ENCODE measurements around the gene ST8SIA1.

The ST8SIA1 gene

DNA sequence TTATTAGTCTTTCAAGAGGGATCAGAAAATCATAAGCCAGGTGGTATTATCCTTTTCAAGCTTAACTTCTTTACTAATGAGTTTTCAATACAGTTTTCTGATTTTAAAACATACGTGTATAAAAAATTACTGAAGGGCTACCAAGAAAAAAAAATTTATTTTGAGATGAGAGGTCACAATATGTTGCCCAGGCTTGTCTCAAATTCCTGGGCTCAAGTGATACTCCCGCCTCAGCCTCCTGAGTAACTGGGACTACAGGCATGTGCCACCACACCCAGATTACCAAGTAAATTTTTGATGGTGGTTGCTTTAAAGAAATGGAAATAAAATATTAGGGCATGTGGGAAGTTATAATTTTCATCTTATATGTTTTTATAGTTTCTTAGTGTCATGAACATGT lies 26.7 kb downstream of the ST8SIA1 start:
- DNase-seq (ENCODE audit: extremely low read depth, low read depth): no peak
- TF ChIP-seq, protein P1, sequence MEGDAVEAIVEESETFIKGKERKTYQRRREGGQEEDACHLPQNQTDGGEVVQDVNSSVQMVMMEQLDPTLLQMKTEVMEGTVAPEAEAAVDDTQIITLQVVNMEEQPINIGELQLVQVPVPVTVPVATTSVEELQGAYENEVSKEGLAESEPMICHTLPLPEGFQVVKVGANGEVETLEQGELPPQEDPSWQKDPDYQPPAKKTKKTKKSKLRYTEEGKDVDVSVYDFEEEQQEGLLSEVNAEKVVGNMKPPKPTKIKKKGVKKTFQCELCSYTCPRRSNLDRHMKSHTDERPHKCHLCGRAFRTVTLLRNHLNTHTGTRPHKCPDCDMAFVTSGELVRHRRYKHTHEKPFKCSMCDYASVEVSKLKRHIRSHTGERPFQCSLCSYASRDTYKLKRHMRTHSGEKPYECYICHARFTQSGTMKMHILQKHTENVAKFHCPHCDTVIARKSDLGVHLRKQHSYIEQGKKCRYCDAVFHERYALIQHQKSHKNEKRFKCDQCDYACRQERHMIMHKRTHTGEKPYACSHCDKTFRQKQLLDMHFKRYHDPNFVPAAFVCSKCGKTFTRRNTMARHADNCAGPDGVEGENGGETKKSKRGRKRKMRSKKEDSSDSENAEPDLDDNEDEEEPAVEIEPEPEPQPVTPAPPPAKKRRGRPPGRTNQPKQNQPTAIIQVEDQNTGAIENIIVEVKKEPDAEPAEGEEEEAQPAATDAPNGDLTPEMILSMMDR (IDR thresholded peaks at IDR 0.05; ENCODE audit: low read depth, low read length, missing control alignments): no peak
- H3K4me3 ChIP-seq (replicated peaks; ENCODE audit: low read depth, low read length): no peak overlapping the region

DNA sequence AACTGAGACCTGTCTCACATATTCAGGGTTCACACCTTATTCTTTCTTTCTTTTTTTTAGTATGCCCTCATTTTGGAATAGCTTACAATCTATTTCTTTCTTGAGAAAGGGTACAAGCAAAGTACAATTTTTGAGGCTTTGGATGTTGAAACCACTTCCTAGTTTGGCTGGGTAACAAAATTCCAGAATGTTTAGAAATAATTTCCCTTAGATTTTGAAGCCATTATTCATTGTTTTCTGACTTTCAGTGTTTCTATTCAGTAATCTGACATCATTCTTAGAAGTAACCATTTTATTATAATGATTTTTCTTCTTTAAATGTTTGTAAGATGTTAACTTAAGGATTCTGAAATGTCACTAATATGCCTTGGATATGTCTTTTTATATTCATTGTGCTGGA lies 28.2 kb downstream of the ST8SIA1 start:
- no peak for DNase-seq (ENCODE audit: extremely low read depth, low read depth)
- TF ChIP-seq, protein P1 (IDR thresholded peaks at IDR 0.05; ENCODE audit: low read depth, low read length, missing control alignments): no peak
- no peak overlapping the region for H3K4me3 ChIP-seq (replicated peaks; ENCODE audit: low read depth, low read length)

GRCh38 chr12:22304341-22304740 lies 30.2 kb downstream of the ST8SIA1 start:
- H3K4me3 ChIP-seq (replicated peaks; ENCODE audit: low read depth, low read length): no peak overlapping the region
- no peak for DNase-seq (ENCODE audit: extremely low read depth, low read depth)

GRCh38 chr12:22299294-22299912 lies 35.1 kb downstream of the ST8SIA1 start:
- TF ChIP-seq, protein P1 (IDR thresholded peaks at IDR 0.05; ENCODE audit: low read depth, low read length, missing control alignments): no peak
- no peak overlapping the region for H3K4me3 ChIP-seq (replicated peaks; ENCODE audit: low read depth, low read length)
- DNase-seq (ENCODE audit: extremely low read depth, low read depth): no peak

More at GRCh38 chr12:22304341-22304740, 30.2 kb downstream of the ST8SIA1 start:
- TF ChIP-seq, protein P1 (IDR thresholded peaks at IDR 0.05; ENCODE audit: low read depth, low read length, missing control alignments): no peak

DNA sequence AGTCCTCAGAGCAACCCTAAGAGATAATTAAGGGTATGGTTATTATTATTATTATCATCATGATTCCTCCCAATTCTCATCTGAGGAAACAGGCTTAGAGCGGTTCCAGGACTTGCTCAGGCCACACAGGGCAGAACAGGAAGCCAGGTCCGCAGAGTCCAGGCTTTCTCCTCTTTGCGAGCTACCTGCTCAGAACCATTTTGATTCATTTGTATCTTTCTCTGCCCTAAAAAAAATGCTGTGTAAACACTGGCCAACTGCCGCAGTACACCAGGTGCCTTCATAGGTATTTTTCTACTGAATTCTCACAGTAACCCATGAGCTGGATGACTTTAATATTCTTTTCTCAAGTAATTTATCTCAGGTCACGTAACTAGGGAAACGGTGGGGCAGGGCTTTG lies 45.3 kb downstream of the ST8SIA1 start:
- TF ChIP-seq, protein P1 (IDR thresholded peaks at IDR 0.05; ENCODE audit: low read depth, low read length, missing control alignments): no peak

GRCh38 chr12:22287776-22288621 lies 46.5 kb downstream of the ST8SIA1 start:
- TF ChIP-seq, protein P1 (IDR thresholded peaks at IDR 0.05; ENCODE audit: low read depth, low read length, missing control alignments): no peak
- no peak overlapping the region for H3K4me3 ChIP-seq (replicated peaks; ENCODE audit: low read depth, low read length)
- no peak for DNase-seq (ENCODE audit: extremely low read depth, low read depth)

More for the DNA sequence above, 45.3 kb downstream of the ST8SIA1 start:
- DNase-seq (ENCODE audit: extremely low read depth, low read depth): no peak
- H3K4me3 ChIP-seq (replicated peaks; ENCODE audit: low read depth, low read length): no peak overlapping the region
